DOHH2 (cell line): ENCODE results near the gene DHODH.

ENCODE experiments used
- CTCF ChIP-seq: fragments of 200-600 bp; sonication (generic); IDR thresholded peaks from one replicate; pipeline ENCODE4 v1.5.1; 2014; ENCODE audit warnings: antibody characterized with exemption, mild to moderate bottlenecking, low read depth, low read length; ENCODE audit not compliant: poor library complexity, severe bottlenecking
- EZH2phosphoT487 ChIP-seq: fragments of 200-600 bp; sonication (generic); IDR thresholded peaks from 2 replicates; pipeline ENCODE4 v1.6.1; 2017; ENCODE audit warnings: borderline replicate concordance, mild to moderate bottlenecking, antibody characterized with exemption, low read length, moderate library complexity, mixed read lengths

- no peak for TF ChIP-seq CTCF
- no peak for TF ChIP-seq EZH2phosphoT487
Measured at GRCh38 chr16:71966932-71967331, 41.6 kb upstream of the DHODH start.
